DND-41 (cell line): Measurements from ENCODE around the gene PRR15L.

Source experiments
- CTCF ChIP-seq: IDR thresholded peaks from 2 replicates; pipeline ENCODE4 v1.5.1; 2012; ENCODE audit warnings: borderline replicate concordance, low read length, moderate library complexity, mild to moderate bottlenecking; ENCODE audit not compliant: poor library complexity, severe bottlenecking; ENCODE audit errors: extremely low read depth
- EZH2 ChIP-seq: IDR thresholded peaks from 3 replicates; pipeline ENCODE4 v1.6.1; 2012; ENCODE audit warnings: borderline replicate concordance, low read depth, mild to moderate bottlenecking, moderate library complexity, low read length, inconsistent platforms; ENCODE audit not compliant: severe bottlenecking

- TF ChIP-seq CTCF (no peak), EZH2 (no peak)
Observed at GRCh38 chr17:47982091-47982617, 24.5 kb upstream of the PRR15L start.
